ENCODE results near the gene ADGRE1.

Gene ADGRE1

DNA sequence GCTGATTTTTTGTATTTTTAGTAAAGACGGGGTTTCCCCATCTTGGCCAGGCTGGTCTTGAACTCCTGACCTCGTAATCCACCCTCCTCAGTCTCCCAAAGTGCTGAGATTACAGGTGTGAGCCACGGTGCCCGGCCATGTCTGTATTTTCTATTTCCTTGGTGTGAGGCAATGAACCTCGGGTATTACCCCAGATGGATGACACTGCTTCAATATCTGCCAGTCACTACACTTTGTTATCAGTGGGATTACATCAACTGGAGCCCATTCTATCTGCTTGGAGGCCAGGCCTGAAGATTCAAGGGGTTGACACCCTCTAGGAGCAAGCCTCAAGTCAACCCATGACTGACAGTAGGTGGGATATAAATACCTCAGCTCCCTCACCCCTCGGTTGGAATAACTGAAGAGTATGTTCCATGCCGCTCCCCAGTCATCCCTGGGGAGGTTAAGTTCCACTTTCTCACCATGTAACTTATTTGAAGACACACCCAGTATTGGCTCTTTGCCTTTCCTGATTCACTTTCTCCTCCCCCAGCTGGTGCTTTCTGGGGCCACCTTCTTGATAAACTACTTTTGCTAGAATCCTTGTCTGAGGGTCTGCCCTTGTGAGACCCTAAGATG lies 992 bp upstream of the ADGRE1 start:
- DNase-seq = peak in 1 of 2 donors; percentile 36

DNA sequence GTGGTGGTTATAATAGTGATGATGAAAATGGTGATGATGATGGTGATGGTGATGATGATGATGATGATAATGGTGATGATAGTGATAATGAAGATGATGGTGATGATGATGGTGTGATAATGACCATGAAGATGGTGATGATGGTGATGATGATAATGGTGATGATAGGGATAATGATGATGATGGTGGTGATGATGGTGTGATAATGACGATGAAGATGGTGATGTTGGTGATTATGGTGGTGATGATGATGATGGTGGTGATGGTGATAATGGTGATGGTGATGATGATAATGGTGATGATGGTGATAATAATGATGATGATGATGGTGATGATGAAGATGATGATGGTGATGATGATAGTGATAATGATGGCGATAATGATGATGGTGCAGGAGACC lies 1.6 kb downstream of the ADGRE1 start:
- no peak for DNase-seq

DNA sequence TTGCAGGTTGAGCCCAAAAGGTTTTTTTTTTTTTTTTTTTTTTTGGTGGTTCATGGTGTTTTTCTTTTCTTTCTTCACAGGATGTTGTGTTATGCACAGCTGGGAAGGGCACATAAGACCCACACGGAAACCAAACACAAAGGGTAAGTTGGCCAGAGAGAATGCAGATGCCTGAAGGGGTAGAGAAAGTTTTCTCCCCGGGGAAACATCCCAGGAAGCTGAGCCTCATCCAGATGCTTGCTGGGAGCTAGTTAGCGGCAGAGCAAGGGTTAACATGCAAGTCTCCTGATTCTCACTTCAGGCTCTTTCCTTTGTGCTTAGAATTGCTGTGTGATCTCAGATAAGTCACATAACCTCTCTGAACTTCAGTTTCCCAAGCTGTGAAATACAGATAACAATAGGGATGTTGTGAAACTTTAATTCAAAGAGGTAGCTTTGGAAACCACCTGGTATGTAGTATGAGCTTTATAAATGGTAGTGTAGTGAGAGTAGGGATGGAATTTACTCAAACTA lies 3.1 kb downstream of the ADGRE1 start:
- DNase-seq = no peak

DNA sequence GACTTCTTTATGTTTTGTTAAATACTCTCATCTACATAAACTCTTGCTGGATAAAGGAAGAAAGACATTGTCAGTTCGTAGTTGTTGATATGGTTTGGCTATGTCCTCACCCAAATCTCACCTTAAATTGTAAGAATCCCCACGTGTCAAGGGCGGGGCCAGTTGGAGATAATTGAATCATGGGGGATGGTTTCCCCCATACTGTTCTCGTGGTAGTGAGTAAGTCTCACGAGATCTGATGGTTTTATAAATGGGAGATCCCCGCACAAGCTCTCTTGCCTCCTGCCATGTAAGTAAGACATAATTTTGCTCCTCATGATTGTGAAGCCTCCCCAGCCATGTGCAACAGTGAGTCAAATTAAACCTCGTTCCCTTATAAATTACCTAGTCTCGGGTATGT lies 3.6 kb downstream of the ADGRE1 start:
- peak in 1 of 2 donors; percentile 8 for DNase-seq

DNA sequence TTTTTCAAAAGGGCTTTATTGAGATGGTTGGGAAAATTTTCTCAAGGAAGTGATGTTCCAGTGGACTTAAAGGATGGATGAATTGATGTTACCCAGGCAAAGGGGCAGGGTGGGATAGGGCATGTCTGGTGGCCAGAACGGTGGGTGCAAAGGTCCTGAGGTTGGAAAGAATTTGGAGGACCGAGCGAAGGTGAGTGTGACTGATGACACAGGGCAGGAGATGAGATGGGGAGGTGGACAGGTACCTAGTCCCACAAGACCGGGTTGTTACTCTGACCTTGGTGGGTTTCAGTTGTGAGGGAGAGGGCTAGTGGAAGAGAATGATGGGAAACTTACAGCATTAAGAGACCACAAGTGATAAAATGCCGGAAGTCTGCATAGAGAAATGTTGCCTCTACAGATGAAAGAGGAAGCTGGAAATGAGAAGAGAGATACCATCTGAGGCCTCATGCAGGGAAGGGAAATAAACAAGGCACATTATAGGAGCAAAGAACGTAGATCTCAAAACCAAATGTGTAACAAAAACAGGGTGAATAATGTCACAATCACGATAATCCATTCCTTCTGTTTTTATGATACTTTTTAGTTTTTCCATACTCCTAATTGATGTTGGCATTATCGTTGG lies 4.5 kb downstream of the ADGRE1 start:
- DNase-seq = peak; percentile 51 to 66

DNA sequence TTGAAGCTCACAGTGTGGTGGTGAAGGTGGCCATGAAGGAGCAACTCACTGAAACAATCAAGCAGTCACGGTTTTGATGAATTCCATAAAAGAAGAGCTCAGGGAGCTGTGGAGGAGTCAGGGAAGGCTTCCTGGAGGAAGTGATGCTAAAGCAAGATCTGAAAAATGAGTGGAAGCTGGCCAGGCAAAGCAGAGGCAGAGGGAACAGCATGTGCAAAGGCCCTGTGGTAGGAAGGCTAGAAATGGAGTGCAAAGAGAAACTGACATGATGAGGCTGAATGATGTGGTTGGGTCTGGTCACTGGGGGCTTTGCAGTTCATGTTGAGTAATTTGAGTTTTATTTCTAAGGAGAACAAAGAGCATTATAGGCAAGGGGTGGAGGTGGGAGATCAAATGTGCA lies 6.9 kb downstream of the ADGRE1 start:
- DNase-seq = no peak

DNA sequence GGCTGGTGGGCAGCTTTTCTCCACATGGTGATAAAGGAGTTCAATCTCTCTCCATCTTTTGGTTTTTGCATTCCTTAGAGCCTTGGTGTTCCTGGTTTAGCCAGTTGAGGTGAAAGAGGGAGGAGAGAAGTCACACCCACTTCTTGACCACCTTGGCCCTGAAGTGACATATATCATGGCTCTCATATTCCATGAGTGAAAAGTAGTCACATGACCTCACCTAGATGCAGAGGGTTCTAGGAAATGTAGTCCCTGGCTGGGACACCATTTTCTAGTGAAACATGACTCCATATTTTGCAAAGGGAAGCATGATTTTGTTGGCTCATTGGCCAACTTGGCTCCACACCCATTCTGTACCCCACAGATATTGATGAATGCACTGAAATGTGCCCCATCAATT lies 16.1 kb downstream of the ADGRE1 start:
- DNase-seq = no peak

DNA sequence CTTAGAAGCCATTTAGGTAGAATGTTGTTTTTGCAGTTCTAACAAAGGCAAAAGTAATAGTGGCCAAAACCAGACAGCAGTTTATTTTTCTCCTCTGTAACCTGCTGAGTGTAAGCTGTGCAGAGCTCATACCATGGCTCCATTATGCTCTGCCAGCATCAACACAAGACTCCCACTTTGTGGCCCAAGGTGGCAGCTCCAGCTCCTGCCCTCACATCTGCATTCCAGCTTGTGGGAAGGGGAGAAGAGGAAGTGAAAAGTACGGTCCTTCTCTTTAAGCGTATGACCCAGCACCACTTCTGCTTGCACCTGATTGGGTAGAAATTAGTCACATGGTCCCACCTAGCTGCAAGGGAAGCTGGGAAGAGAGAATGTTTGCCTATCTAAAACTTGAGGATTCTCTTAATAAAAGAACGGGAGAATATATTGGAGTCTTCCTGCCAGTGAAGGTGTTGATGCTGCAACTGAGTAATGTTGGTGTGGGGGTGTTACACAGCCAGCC lies 19.2 kb downstream of the ADGRE1 start:
- peak; percentile 14 to 20 for DNase-seq

DNA sequence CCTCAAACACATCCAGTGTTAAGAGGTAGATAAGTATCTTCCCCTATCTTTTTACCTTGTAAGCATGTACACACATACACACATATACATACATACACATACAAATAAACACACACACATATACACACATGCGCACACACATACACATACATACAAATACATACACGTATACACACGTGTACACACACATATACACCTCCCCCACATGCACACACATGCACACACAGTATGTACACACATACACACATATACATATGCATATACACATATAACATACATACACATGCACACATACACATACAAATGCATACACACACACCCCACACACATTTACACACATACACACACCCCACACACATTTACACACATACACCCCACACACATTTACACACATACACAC lies 24.1 kb downstream of the ADGRE1 start:
- no peak for DNase-seq

DNA sequence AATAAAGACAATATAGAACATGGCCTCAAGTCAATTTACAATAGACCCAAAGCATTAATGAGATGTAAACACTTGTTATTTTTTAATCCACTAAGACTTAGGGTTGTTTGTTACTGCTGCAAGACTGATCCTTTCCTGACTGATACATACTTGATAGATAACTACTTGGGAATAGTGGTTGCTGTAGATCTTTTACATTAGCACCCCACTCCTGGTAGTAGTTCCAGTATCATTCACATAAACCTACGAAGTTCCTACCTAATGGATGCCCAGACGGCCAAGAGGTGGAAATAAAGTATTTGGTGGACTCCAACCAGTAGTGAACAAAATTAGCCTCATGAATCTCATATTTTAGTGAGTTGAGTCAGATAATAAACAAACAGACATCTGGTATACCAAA lies 26.9 kb downstream of the ADGRE1 start:
- DNase-seq = no peak

DNA sequence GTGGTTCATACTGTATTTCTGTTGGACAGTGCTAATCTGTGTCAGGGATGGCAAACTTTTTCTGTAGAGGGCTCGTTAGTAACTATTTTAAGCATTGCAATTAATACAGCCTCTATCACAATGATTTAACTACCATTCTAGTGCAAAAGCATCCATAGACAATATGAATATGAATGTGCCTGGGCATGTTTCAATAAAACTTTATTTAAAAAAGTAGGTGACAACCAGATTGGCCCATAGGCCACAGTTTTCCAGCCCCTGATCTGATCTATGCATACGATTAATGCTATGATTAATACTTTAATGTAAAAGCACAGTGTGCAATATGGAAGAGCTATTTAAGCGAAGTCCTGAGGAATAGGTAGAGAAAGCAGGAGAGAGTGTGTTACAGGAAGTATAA lies 29.6 kb downstream of the ADGRE1 start:
- no peak for DNase-seq

DNA sequence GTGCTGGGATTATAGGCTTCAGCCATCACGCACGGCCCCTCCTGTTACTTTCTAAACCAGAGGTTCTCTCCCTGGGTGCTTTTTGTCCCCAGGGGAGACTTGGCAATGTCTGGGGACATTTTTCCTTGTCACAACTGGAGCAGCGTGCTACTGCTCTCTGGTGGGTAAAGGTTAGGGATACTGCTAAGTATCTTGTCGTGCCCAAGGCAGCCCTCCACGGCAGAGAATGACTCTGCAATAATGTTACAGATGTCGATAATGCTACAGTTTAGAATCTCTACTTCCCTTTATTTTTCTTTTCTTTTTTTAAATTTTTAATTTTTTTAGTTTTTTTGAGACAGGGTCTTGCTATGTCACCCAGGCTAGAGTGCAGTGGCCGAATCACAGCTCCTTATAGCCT lies 38.0 kb downstream of the ADGRE1 start:
- DNase-seq = no peak

DNA sequence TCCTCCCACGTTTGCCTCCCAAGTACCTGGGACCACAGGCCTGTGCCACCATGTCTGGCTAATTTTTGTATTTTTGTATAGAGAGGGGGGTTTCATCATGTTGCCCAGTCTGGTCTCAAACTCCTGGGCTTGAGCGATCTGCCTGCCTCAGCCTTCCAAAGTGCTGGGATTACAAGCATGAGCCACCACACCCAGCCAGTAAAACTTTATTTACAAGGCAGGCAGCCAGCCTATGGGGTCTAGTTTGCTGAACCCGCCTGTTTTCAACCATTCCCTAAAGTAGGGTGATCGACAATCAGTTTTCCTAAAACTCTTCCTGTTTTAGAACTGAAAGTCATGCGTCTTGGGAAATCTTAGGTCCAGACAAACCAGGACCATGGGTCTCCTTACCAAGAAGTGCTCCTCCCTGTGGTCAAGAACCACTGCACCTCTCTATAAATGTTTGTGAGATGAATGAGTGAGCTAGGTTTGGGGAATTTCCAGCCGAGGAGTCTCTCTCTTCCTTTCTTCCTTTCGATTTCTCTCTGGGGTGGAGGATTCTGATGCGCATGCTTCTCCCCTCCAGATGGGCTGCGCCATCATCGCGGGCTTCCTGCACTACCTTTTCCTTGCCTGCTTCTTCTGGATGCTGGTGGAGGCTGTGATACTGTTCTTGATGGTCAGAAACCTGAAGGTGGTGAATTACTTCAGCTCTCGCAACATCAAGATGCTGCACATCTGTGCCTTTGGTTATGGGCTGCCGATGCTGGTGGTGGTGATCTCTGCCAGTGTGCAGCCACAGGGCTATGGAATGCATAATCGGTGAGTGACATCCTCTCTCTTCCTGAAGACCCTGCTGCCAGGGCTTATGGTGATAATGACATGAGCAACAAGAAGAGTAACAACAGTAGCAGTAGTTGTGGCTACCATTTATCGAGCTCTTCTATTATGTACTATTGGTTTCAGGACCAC lies 38.7 kb downstream of the ADGRE1 start:
- peak; percentile 23 to 49 for DNase-seq

DNA sequence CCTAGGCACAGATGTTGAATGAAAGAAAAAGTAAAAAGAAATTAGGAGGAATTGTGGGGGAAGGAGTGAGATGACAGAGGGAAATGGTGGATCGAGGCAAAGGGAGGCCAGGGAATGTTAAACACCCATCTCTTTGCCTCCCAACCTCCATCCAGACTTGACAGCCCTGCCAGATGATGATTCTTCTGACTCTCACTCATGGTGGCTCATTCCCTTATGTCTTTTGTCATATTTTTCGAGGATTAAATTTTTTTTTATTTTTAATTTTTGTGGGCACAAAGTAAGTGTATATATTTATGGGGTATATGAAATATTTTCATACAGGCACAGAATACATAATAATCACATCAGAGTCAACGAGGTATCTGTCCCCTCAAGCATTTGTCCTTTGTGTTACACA lies 42.8 kb downstream of the ADGRE1 start:
- no peak for DNase-seq

DNA sequence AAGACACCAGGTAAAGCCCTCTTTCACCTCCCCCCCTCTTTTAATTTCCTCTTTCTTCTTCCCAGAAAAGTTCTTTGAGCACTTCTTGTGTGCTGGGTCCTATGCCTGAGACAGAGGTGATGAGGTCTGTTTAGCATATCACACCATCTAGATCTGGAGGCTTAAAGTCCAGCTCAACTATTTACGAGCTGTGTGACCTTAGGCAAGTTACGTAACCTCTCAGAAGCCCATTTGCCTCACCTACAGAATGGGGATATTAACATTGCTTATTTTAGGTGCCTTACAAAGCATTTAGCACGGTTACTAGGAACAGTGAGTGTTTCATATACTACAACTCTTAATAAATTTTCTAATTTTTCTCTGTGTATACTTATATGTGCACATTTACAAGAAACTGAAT lies 47.7 kb downstream of the ADGRE1 start:
- no peak for DNase-seq

DNA sequence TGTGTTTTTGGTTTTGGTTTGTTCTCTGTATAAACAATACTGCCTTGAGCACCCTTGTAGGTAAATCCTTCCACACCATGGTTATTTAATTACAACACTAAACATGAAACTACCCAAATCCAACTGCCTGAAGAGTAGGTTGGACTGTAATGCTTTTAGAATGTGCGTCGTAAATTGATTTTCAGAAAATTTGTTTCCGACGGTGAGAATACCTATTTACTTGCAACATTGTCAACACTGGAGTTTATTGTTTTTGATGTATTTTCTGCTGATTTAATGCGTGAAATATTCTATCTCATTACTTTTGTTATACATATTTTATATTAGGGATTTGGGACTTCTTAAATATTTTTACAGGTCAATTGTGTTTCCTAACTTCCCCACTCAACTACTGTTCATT lies 48.2 kb downstream of the ADGRE1 start:
- no peak for DNase-seq

DNA sequence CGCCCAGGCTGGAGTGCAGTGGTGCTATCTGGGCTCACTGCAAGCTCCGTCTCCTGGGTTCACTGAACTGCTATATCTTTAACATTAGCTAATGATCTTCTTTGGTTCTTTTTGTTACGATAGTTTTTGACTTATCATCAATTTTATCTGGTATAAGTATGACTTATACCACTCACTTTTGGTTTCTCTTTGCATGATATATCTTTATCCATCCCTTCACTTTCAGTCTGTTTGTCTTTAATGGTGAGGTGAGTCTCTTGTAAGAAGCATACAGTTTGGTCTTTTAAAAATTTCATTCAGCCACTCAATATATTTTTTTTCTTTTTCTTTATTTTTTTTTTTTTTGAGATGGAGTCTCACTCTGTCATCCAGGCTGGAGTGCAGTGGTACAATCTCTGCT lies 58.4 kb downstream of the ADGRE1 start:
- DNase-seq = no peak

DNA sequence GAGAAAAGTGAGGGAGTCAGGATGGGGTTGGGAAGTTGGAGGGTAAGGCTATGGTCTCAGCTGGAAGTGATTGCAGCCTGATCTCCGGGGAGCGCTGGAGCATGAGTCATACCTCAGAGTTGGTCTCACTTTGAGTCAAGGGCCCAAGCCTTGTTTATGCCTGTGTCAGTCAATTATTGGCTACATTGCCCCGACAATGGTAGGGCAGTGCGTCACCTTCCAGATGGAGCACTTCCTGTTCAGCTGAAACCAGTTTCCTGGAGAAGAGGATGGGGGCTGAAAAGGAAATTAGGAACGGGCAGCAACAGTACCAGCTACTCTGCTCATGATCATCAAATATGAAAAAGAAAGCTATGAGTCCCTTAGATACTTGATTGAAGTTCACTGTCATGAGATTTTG lies 60.4 kb downstream of the ADGRE1 start:
- peak; percentile 42 to 50 for DNase-seq

DNA sequence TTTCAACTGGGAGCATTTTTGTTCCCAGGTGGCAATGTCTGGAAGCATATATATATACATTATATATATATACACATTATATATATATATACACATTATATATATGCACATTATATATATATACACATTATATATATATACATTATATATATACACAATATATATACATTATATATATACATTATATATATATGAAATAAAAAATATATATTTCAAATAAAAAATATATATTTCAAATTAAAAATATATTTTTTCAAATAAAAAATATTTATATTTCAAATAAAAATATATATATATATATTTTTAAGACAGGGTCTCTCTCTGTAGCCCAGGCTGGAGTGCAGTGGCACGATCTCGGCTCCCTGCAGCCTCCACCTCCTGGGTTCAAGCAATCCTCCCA lies 61.5 kb downstream of the ADGRE1 start:
- no peak for DNase-seq

DNA sequence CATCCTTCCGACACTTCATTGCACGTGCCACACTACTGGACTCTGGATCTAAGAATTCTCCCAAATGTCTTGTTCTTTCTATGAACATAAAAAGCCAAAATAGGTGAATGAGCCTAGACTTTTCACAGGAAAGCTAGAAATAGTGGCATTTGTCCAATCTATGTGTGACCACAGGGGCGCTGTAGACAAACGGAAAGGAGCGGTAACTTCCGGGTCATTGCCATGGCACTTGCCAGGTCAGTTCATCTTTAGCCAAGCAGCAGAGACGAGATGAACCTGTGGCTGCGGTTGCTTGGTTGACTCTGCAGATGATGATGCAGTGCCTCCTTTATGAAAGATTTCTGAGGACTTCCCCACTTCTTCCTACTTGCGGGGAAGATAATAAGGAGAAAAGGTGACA lies 65.6 kb downstream of the ADGRE1 start:
- DNase-seq = no peak

DNA sequence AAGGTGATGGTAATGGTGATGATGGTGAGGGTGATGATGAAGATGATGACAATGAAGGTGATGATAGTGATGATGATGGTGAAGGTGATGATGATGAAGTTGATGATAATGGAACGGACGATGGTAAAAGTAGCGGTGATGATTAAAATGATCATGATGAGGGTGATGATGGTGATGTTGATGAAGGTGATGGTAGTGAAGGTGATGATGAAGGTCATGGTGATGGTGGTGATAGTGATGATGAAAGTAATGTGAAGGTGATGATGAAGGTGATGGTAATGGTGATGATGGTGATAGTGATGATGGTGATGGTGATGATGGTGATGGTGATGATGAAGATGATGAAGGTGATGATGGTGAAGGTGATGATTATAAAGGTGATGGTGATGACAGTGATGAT lies 67.7 kb downstream of the ADGRE1 start:
- DNase-seq = no peak

DNA sequence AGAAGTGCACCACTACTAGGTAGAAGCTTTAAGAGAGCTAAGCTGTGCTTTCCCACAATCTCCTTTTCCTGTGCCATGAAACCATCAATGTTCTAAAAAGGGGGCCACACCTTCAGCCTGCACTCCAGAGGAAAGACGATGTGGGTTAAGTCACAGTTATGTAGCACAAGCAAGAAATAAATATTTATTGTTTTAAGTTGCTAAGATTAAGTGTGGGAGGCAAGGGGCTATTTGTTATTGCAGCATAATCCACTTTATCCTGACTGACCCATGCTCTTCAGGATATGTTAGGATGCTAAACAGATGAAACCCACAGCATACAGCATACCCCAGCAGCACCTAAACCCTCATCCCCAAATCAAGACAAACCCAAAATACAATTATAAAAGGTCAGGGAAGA lies 69.2 kb downstream of the ADGRE1 start:
- DNase-seq = no peak

DNA sequence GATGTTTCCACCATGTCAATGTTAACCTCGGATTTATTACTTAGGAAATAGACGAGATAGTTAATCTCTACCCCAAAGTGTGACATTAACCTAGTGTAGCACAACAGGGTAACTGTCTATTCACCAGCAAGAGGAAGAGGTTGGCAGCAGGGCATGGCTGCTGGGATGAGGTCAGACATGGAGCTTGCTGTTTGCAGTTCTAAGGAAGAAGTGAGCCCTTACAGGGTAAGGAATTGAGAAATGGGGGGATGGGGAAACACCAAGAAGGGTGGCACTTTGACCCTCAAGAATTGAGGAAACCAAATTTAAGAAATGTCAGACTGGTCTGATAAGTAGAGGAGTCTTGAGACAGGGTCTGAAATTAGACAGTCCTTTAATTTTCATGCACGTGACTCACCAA lies 71.4 kb downstream of the ADGRE1 start:
- DNase-seq = peak; percentile 85 to 94

Data from inflammatory macrophage (primary cell).